GM19463 (cell line): ENCODE results near the gene UCHL5.
A peak's percentile ranks its signal among the peaks of the same experiment; 100 is the strongest.
"Not testable (repeated sequence)": the region's sequence is repeated elsewhere in the genome, so short reads cannot be mapped to it uniquely, and the experiment has no call there.

Experiments
- ATAC-seq: cut with Tn5 transposase; IDR thresholded peaks from one replicate; pipeline ENCODE4 v1.9.1; 2021; ENCODE audit warnings: mild to moderate bottlenecking, moderate library complexity; ENCODE audit not compliant: unreplicated experiment

The UCHL5 gene

DNA sequence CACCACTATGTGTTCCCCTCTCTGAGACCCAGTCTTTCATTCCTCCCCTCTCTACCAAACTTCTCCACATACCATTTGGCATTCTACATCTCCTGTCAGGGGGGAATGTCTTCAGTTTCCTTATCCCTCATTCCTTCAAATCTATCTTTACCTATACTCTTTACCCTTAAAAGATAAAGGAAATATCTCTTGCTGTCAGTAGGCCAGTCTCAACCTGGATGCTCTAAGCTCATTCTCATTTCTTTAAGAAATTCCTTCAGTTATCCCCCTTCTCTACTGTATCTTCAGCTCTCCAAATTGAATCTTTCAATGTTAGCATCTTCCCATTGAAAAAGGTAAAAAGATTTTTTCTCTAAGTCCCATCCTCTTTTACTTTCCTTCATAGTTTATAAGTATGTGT, 6.8 kb upstream of the UCHL5 start:
- no peak for ATAC-seq

DNA sequence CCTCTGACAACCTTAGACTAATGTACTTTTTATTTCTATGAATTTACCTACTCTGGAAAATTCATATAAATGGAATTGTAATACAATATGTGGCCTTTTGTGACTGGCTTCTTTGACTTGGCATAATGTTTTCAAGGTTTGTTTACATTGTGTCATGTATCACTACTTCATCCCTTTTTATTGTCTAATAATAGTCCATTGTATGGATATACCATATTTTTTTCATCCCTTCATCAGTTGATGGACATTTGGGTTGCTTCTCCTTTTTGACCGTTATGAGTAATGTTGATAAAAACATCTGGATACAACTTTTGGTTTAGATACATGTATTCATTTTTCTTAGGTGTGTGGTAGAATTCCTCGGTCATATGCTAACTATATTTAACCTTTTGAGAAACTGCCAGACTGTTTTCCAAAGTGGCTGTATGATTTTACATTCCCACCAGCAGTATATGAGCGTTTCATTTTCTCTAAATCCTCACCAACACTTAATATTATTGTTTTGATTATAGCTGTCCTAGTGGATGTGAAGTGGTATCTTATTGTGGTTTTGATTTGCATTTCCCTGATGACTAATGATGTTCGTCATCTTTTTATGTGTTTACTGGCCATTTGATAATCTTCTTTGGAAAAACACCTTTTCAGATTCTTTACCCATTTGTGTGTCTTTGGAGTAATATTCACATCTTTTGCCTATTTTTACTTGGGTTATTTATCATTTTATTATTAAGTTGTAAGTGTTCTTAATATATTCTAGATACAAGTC, 3.7 kb upstream of the UCHL5 start:
- ATAC-seq, result no peak

- no peak for ATAC-seq
These were observed 1.8 kb upstream of the UCHL5 start for GRCh38 chr1:193060938-193061337.

- no peak for ATAC-seq
These were observed 1.2 kb upstream of the UCHL5 start for GRCh38 chr1:193060406-193060805.

- ATAC-seq, result no peak
These were observed 899 bp upstream of the UCHL5 start for GRCh38 chr1:193060115-193060403.

GRCh38 chr1:193058529-193059281, 455 bp downstream of the UCHL5 start:
- ATAC-seq, result peak; percentile 34

GRCh38 chr1:193054169-193054675, 4.9 kb downstream of the UCHL5 start:
- ATAC-seq, result no peak

- ATAC-seq, result not testable (repeated sequence)
These were observed 10.2 kb downstream of the UCHL5 start for GRCh38 chr1:193048913-193049312.

GRCh38 chr1:193042766-193043691, 16.1 kb downstream of the UCHL5 start:
- ATAC-seq, result no peak

- ATAC-seq, result no peak
These were observed 19.1 kb downstream of the UCHL5 start for GRCh38 chr1:193040011-193040410.

GRCh38 chr1:193036337-193037047, 22.7 kb downstream of the UCHL5 start:
- no peak for ATAC-seq

DNA sequence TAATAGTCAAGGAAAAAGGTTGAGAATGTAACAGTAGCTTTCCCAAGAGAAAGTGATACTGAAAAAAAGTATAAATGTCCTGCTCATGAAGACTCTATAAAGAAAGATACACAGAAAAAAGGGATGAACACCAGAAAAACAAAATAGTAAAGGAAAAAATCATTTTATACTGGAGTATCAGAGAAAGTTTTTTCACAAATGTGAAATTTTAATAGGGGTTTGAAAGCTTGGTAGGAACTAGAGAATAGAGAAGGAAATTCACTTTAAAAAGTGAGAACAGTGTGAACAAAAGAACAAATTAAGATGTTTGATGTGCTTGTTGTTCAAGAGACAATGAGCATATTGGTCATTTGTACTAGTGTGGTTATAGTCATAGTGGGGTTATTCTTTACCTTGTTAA, 25.6 kb downstream of the UCHL5 start:
- no peak for ATAC-seq

DNA sequence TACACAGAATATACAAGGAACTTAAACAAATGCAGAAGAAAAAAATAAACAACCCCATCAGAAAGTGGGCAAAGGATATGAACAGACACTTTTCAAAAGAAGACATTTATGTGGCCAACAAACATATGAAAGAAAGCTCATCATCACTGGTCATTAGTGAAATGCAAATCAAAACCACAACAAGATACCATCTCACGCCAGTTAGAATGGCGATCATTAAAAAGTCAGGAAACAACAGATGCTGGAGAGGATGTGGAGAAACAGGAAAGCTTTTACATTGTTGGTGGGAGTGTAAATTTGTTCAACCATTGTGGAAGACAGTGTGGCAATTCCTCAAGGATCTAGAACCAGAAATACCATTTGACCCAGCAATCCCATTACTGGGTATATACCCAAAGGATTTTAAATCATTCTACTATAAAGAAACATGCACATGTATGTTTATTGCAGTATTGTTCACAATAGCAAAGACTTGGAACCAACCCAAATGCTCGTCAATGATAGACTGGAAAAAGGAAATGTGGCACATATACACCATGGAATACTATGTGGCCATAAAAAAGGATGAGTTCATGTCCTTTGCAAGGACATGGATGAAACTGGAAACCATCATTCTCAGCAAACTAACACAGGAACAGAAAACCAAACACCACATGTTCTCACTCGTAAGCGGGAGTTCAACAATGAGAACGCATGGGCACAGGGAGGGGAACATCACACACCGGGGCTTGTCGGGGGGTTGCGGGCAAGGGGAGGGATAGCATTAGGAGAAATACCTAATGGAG, 26.3 kb downstream of the UCHL5 start:
- ATAC-seq, result not testable (repeated sequence)

DNA sequence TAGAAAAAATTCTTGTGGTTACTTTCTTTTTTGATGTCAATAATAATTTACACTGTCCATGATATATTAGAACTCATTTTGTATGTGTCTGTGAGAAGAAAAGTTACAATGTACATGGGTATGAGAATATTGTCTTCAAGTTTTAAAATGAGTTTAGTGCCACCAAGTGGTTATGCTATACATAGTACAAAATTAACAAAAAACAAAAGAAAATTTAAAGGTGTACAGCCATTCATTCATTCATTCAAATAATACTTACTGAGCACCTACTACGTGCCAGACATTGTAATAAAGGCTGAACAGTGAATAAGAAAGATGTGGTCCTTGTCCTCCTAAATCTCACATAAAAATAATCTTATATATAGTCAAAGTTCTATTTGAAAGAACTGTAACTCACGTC, 27.7 kb downstream of the UCHL5 start:
- no peak for ATAC-seq

- ATAC-seq, result no peak
These were observed 28.9 kb downstream of the UCHL5 start for GRCh38 chr1:193030280-193030679.

GRCh38 chr1:193025218-193025617, 33.9 kb downstream of the UCHL5 start:
- no peak for ATAC-seq

- peak; percentile 75 for ATAC-seq
These were observed 39.6 kb downstream of the UCHL5 start for GRCh38 chr1:193019442-193020026.

GRCh38 chr1:193016788-193017187, 42.4 kb downstream of the UCHL5 start:
- no peak for ATAC-seq

DNA sequence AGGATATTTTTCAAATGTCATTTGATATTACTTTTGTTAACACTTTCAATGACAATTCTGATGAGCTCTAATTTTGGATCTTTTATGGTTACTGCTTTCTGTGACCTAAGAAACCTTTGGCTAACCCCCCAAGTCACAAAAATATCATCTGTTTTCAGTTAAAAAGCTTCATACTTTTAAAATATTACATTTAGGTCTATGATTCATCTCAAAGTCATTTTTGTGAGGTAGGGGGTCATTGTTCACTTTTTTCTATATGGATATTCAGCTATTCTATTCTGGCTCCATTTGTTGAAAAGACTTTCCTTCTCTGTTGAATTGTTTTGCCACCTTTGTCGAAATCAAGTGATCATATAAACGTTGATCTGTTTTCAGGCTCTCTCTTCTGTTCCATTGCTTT, 44.8 kb downstream of the UCHL5 start:
- no peak for ATAC-seq
